HFFc6 (cell line): Measurements from ENCODE around the gene TEX2. TPM values are rescaled to one million over a fixed set of nuclear protein-coding genes. Genes with fewer than 3 reads are reported as not detected.

Experiments used
- DNase-seq: peaks from one replicate; pipeline ENCODE4 v3.0.0-alpha.2; 2018
- H3K27ac Mint-ChIP-seq: 2 replicates; pipeline ENCODE4 v1.8.0; 2020; ENCODE audit warnings: mild to moderate bottlenecking, mixed read lengths
- H3K27me3 Mint-ChIP-seq: 2 replicates; pipeline ENCODE4 v1.8.0; 2021; ENCODE audit warnings: mild to moderate bottlenecking, moderate library complexity, mixed read lengths; ENCODE audit not compliant: insufficient read depth
- H3K36me3 Mint-ChIP-seq: 2 replicates; pipeline ENCODE4 v1.8.0; 2021; ENCODE audit warnings: low read depth, mixed read lengths
- H3K4me1 Mint-ChIP-seq: 2 replicates; pipeline ENCODE4 v1.8.0; 2020; ENCODE audit warnings: low read depth, mixed read lengths
- H3K4me3 Mint-ChIP-seq: 2 replicates; pipeline ENCODE4 v1.8.0; 2020; ENCODE audit warnings: mild to moderate bottlenecking, moderate library complexity, mixed read lengths
- H3K9me3 Mint-ChIP-seq: 2 replicates; pipeline ENCODE4 v1.8.0; 2020; ENCODE audit warnings: mild to moderate bottlenecking, mixed read lengths
- total RNA-seq, 6 experiments: library from RNA; stranded (reverse); fragmentation: NEBNext Ultra II Directional; extraction: Animal tissue kit (Norgen Biotek cat#: 25700); gene quantifications; 2 replicates in 1 of 6; 3 replicates in 5 of 6; pipeline ENCODE4 v1.2.3, GENCODE V29; 2021
- TF ChIP-seq, protein P1 (sequence below): fragments of 200-600 bp; sonication (generic); IDR thresholded peaks from 2 replicates; pipeline ENCODE4 v1.5.0; 2021; ENCODE audit warnings: antibody characterized with exemption, mild to moderate bottlenecking

Gene TEX2
- total RNA-seq, 6 experiments from 2014 or later: 41.2 to 58.7 (median 44.4) TPM

DNA sequence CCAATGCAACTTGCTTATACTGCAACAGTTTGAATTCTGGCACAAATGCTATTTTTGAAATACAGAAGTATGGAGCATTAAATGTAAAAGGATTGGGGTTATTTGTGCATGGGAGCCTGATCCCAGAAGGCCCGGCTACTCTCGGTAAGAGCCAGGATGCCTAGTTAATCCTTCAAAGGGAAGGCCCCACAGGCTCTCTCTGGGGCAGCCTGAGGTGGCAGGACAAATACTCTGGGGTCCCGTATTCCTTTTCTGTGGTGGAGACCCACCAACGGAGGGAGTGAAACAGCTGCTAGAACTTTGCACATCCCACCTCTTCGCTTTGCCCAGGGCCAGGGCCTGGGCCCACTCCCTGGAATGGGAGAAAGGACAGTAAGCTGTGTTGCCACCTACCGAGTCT, 163.5 kb downstream of the TEX2 start:
- peaks cover 61% of the 10 kb centered on the region for H3K4me1 Mint-ChIP-seq
- DNase-seq: no peak
- H3K9me3 Mint-ChIP-seq: no peaks in the 10 kb centered on the region
- TF ChIP-seq, protein P1, sequence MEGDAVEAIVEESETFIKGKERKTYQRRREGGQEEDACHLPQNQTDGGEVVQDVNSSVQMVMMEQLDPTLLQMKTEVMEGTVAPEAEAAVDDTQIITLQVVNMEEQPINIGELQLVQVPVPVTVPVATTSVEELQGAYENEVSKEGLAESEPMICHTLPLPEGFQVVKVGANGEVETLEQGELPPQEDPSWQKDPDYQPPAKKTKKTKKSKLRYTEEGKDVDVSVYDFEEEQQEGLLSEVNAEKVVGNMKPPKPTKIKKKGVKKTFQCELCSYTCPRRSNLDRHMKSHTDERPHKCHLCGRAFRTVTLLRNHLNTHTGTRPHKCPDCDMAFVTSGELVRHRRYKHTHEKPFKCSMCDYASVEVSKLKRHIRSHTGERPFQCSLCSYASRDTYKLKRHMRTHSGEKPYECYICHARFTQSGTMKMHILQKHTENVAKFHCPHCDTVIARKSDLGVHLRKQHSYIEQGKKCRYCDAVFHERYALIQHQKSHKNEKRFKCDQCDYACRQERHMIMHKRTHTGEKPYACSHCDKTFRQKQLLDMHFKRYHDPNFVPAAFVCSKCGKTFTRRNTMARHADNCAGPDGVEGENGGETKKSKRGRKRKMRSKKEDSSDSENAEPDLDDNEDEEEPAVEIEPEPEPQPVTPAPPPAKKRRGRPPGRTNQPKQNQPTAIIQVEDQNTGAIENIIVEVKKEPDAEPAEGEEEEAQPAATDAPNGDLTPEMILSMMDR: no peak
- H3K36me3 Mint-ChIP-seq: peaks cover 29% of the 10 kb centered on the region
- H3K27ac Mint-ChIP-seq: no peak overlapping the region
- no peak overlapping the region for H3K4me3 Mint-ChIP-seq
- H3K27me3 Mint-ChIP-seq: no peaks in the 10 kb centered on the region; the same call in 1 of the 2 replicates

Other genes with a start within 250 kb of the TEX2 start
- gene ICAM2, start 242.6 kb downstream of the TEX2 start, total RNA-seq: 1 to 10 TPM in 4 of 6 experiments, under 1 TPM in 2; 0.91 to 2.5 (median 1.3) TPM
- gene ERN1, start 133.1 kb downstream of the TEX2 start, total RNA-seq: 10 to 100 TPM in 2 of 6 experiments, 1 to 10 TPM in 4; 6.8 to 12.8 (median 7.9) TPM
- under 1 TPM in 1 of 6 experiments, not detected in 5; 0.02 TPM for gene PECAM1, start 127.6 kb upstream of the TEX2 start, total RNA-seq
- 1 to 10 TPM in 4 of 6 experiments, under 1 TPM in 2; 0.61 to 2.5 (median 1.5) TPM for gene MILR1, start 185.9 kb upstream of the TEX2 start, total RNA-seq
- 10 to 100 TPM in 1 of 6 experiments, 1 to 10 TPM in 5; 6.5 to 11.8 (median 7.3) TPM for gene POLG2, start 233.8 kb upstream of the TEX2 start, total RNA-seq
- gene DDX5, start 243.0 kb upstream of the TEX2 start, total RNA-seq: 100 to 1,000 TPM; 537 to 635 (median 600) TPM
- 10 to 100 TPM in 5 of 6 experiments, 1 to 10 TPM in 1; 9.0 to 13.0 (median 11.5) TPM for gene CEP95, start 243.7 kb upstream of the TEX2 start, total RNA-seq